ENCODE measurements around the gene PTGR3.

DNA sequence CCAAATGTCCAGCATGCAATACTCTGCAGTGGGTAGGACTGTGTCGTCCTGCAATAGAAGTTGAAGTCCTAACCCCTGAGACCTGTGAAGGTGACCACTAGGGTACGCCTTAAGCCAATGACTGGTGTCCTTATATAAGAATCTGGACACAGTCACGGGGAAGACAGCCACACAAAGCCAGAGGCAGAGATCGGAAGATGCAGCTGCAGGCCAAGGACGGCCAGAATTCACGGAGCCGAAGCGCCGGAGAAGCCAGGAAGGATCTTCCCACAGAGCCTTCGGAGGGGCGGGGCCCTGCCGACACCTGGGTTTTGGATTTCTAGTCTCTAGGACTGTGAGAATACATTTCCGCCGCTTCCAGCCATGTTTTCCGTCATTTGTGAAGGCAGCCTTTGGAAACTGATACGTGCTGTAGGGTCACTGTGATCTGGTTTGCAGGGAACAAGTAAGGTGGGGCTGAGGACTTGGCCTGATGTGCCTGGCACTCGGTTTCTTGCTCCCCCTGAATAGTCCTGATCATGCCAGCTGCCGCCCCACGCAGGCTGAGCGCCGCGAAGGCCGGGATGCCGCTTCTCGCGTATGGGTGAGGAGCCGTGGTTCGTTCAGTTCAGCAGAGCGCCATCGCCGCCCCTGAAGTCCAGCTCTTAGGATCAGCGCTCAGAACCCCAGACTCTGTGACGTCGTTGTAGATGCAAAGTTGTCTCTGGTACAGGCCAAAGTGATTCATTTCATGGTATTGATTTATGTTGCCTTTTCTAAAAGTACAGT lies 38.7 kb downstream of the PTGR3 start:
- TF ChIP-seq, protein P1, sequence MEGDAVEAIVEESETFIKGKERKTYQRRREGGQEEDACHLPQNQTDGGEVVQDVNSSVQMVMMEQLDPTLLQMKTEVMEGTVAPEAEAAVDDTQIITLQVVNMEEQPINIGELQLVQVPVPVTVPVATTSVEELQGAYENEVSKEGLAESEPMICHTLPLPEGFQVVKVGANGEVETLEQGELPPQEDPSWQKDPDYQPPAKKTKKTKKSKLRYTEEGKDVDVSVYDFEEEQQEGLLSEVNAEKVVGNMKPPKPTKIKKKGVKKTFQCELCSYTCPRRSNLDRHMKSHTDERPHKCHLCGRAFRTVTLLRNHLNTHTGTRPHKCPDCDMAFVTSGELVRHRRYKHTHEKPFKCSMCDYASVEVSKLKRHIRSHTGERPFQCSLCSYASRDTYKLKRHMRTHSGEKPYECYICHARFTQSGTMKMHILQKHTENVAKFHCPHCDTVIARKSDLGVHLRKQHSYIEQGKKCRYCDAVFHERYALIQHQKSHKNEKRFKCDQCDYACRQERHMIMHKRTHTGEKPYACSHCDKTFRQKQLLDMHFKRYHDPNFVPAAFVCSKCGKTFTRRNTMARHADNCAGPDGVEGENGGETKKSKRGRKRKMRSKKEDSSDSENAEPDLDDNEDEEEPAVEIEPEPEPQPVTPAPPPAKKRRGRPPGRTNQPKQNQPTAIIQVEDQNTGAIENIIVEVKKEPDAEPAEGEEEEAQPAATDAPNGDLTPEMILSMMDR (IDR thresholded peaks at IDR 0.05) = no peak
- TF ChIP-seq POLR2A (IDR thresholded peaks at IDR 0.05) = no peak
